Lower lobe of right lung (tissue), 2 donors: Measurements from ENCODE around the gene PROK1. TPM values are rescaled to one million over a fixed set of nuclear protein-coding genes. Genes with fewer than 3 reads are reported as not detected.
"Not testable (repeated sequence)": the region's sequence is repeated elsewhere in the genome, so short reads cannot be mapped to it uniquely, and the experiment has no call there.

ENCODE experiments used
- ATAC-seq, 2 donors: fragments of 200-7000 bp; cut with Tn5 transposase; one replicate each; pipeline ENCODE4 v1.9.1; 2020 to 2022; ENCODE audit warnings: mild to moderate bottlenecking in 2 of 2, moderate library complexity in 2 of 2
- DNase-seq: peaks from one replicate; pipeline ENCODE4 v3.0.0-alpha.2; 2020
- H3K27ac ChIP-seq: fragments of 200-600 bp; one replicate; pipeline ENCODE4 v1.8.0; 2022
- H3K27me3 ChIP-seq: fragments of 200-600 bp; one replicate; pipeline ENCODE4 v1.8.0; 2022; ENCODE audit warnings: low read depth
- H3K36me3 ChIP-seq: fragments of 200-600 bp; one replicate; pipeline ENCODE4 v1.8.0; 2022; ENCODE audit warnings: mild to moderate bottlenecking
- H3K4me1 ChIP-seq: fragments of 200-600 bp; one replicate; pipeline ENCODE4 v1.8.0; 2022
- H3K4me3 ChIP-seq: fragments of 200-600 bp; one replicate; pipeline ENCODE4 v1.8.0; 2022; ENCODE audit warnings: mild to moderate bottlenecking
- H3K9me3 ChIP-seq: fragments of 200-600 bp; one replicate; pipeline ENCODE4 v1.8.0; 2022
- CTCF ChIP-seq: fragments of 200-600 bp; IDR thresholded peaks from one replicate; pipeline ENCODE4 v1.8.0; 2022; ENCODE audit warnings: antibody characterized with exemption, mild to moderate bottlenecking
- intact Hi-C: fragments of 100-400 bp; cut with DNase I; formaldehyde crosslinking; loops from one replicate; pipeline ENCODE4 v1.11.0; 2022
- total RNA-seq: library from RNA; stranded (reverse); fragmentation: NEBNext Ultra II Directional; extraction: Animal tissue kit (Norgen Biotek cat#: 25700); gene quantifications from one replicate; pipeline ENCODE4 v1.2.1, GENCODE V29; 2021
- donor health status: DM: no; HTN: yes; CAD: no; lungs with severe emphysema.

PROK1 gene
- total RNA-seq, 1 donor from 2014 or later, result not detected

GRCh38 chr1:110409316-110409715 is 41.6 kb upstream of the PROK1 start:
- ATAC-seq, result no peak
- no peak for TF ChIP-seq CTCF
- Histone ChIP-seq H3K4me3 (no peak overlapping the region), H3K4me1 (peaks cover 28% of the 10 kb centered on the region), H3K9me3 (no peaks in the 10 kb centered on the region), H3K36me3 (peaks cover 18% of the 10 kb centered on the region), H3K27ac (no peak overlapping the region), H3K27me3 (no peaks in the 10 kb centered on the region)
- intact Hi-C loops, result no loop called here
- DNase-seq, result no peak

GRCh38 chr1:110411173-110411735 is 39.7 kb upstream of the PROK1 start:
- ATAC-seq, result no peak
- TF ChIP-seq CTCF, result no peak
- H3K4me1 ChIP-seq, result peaks cover 18% of the 10 kb centered on the region
- H3K9me3 ChIP-seq, result no peaks in the 10 kb centered on the region
- DNase-seq, result no peak
- H3K36me3 ChIP-seq, result no peaks in the 10 kb centered on the region
- intact Hi-C loops, result loop anchor here (5.0 kb wide), 1 partner anchor 51 kb away; no protein-coding TSS in a partner anchor
- no peak overlapping the region for H3K4me3 ChIP-seq
- H3K27ac ChIP-seq, result no peak overlapping the region
- H3K27me3 ChIP-seq, result no peaks in the 10 kb centered on the region

DNA sequence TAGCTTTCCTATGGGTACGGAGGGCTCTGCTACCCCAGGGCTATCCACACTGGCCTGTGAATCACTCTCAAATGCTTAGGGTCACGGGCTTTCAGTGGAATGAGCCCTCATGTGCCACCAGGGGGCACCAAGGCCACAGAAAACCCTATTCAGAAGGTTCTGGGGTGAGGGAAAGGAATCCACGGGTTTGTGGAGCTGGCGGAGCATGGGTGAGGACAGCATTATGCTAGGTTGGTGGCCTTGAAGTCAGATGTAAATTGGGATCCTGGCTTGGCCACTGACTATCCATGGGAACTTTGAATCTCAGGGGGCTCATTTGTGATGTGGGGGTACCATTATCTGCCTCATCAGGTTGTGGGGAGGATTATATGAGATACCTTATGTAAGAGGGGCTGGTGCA is 38.4 kb upstream of the PROK1 start:
- DNase-seq, result peak; percentile 75
- no peaks in the 10 kb centered on the region for H3K9me3 ChIP-seq
- no peak overlapping the region for H3K4me3 ChIP-seq
- no peaks in the 10 kb centered on the region for H3K36me3 ChIP-seq
- intact Hi-C loops, result loop anchor here (5.0 kb wide), 1 partner anchor 50 kb away; no protein-coding TSS in a partner anchor
- no peaks in the 10 kb centered on the region for H3K27me3 ChIP-seq
- peaks cover 13% of the 10 kb centered on the region for H3K4me1 ChIP-seq
- peak; percentile 83 for ATAC-seq
- H3K27ac ChIP-seq, result no peak overlapping the region
- peak; percentile 83 for TF ChIP-seq CTCF

GRCh38 chr1:110413045-110413444 is 37.9 kb upstream of the PROK1 start:
- H3K4me1 ChIP-seq, result peaks cover 12% of the 10 kb centered on the region
- H3K27ac ChIP-seq, H3K4me3 ChIP-seq, H3K9me3 ChIP-seq, DNase-seq, H3K36me3 ChIP-seq, H3K27me3 ChIP-seq: not testable (repeated sequence)
- intact Hi-C loops, result loop anchor here (5.0 kb wide), 1 partner anchor 49 kb away; no protein-coding TSS in a partner anchor
- peak in 1 of 2 donors; percentile 25 for ATAC-seq

- Histone ChIP-seq H3K27me3 (no peaks in the 10 kb centered on the region), H3K27ac (no peak overlapping the region), H3K9me3 (no peaks in the 10 kb centered on the region), H3K4me1 (no peaks in the 10 kb centered on the region), H3K36me3 (no peaks in the 10 kb centered on the region), H3K4me3 (no peak overlapping the region)
- no peak for ATAC-seq
- DNase-seq, result no peak
- intact Hi-C loops, result no loop called here
- no peak for TF ChIP-seq CTCF
Observed at GRCh38 chr1:110418729-110419128, 32.2 kb upstream of the PROK1 start.

GRCh38 chr1:110420023-110420662 is 30.8 kb upstream of the PROK1 start:
- TF ChIP-seq CTCF, result no peak
- Histone ChIP-seq H3K36me3 (no peaks in the 10 kb centered on the region), H3K4me3 (no peak overlapping the region), H3K27me3 (no peaks in the 10 kb centered on the region), H3K9me3 (no peaks in the 10 kb centered on the region), H3K4me1 (peaks cover 3% of the 10 kb centered on the region), H3K27ac (no peak overlapping the region)
- intact Hi-C loops, result no loop called here
- DNase-seq (no peak), ATAC-seq (no peak)
